OCI-LY1 (cell line): Measurements from ENCODE around the gene CD40LG.

ENCODE experiments used
- CTCF ChIP-seq: fragments of 200-600 bp; sonication (generic), shearing (Covaris generic); IDR thresholded peaks from 2 replicates; pipeline ENCODE4 v1.5.1; 2017; ENCODE audit warnings: mild to moderate bottlenecking, antibody characterized with exemption, low read length, moderate library complexity, mixed read lengths
- EZH2 ChIP-seq: fragments of 200-600 bp; sonication (generic), shearing (Covaris generic); IDR thresholded peaks from 2 replicates; pipeline ENCODE4 v1.8.0; 2017; ENCODE audit warnings: borderline replicate concordance, mixed run types, mild to moderate bottlenecking, antibody characterized with exemption, low read length, moderate library complexity, mixed read lengths

GRCh38 chrX:136627409-136627808 lies 20.5 kb upstream of the CD40LG start:
- TF ChIP-seq CTCF, result no peak
- TF ChIP-seq EZH2, result no peak
